CD4-positive, alpha-beta T cell (primary cell): ENCODE data around the gene TPCN2. TPM values are rescaled to one million over a fixed set of nuclear protein-coding genes. Genes with fewer than 3 reads are reported as not detected.

Experiments used
- ATAC-seq: fragments of 200-7000 bp; cut with Tn5 transposase; one replicate; pipeline ENCODE4 v1.10.0; 2022; ENCODE audit warnings: mild to moderate bottlenecking; ENCODE audit not compliant: poor library complexity
- CTCF ChIA-PET: fragments of 350-600 bp; sonication (Branson Sonifier 250); formaldehyde crosslinking; loops from one replicate; lab custom pipeline; 2021; ENCODE audit warnings: antibody characterized with exemption, inconsistent platforms; lab: Charles Lee
- POLR2A ChIA-PET: fragments of 350-600 bp; sonication (Branson Sonifier 250); formaldehyde crosslinking; loops from one replicate; lab custom pipeline; 2021; ENCODE audit warnings: antibody characterized with exemption, inconsistent platforms; lab: Charles Lee
- DNase-seq, 14 experiments: peaks; one replicate each; pipeline ENCODE4 v3.0.0-alpha.2; 2013 to 2020; ENCODE audit warnings: mixed read lengths in 2 of 14
- H3K27ac ChIP-seq, 2 donors: one replicate each; pipeline versions ENCODE4 v1.5.1 to v1.7.0; 2013; ENCODE audit warnings: low read length in 2 of 2, low read depth in 1 of 2, mild to moderate bottlenecking in 1 of 2
- H3K27me3 ChIP-seq, 2 experiments: 1 replicate in 1 of 2; 2 replicates in 1 of 2; pipeline versions ENCODE4 v1.6.1 to v1.7.0; 2013; ENCODE audit warnings: low read length in 2 of 2, control low read depth in 1 of 2, mild to moderate bottlenecking in 1 of 2, moderate library complexity in 1 of 2; ENCODE audit not compliant: insufficient read depth in 2 of 2, control insufficient read depth in 1 of 2
- H3K36me3 ChIP-seq: one replicate; pipeline ENCODE4 v1.6.1; 2013; ENCODE audit warnings: low read length, control low read depth; ENCODE audit not compliant: insufficient read depth
- H3K4me1 ChIP-seq: one replicate; pipeline ENCODE4 v1.6.1; 2013; ENCODE audit warnings: low read length, control low read depth; ENCODE audit not compliant: insufficient read depth
- H3K4me3 ChIP-seq: one replicate; pipeline ENCODE4 v1.5.1; 2013; ENCODE audit warnings: mild to moderate bottlenecking, low read length, moderate library complexity
- H3K9me3 ChIP-seq, 2 experiments: 1 replicate in 1 of 2; 2 replicates in 1 of 2; pipeline versions ENCODE4 v1.6.1 to v1.7.0; 2013; ENCODE audit warnings: low read length in 2 of 2, mild to moderate bottlenecking in 2 of 2, control low read depth in 1 of 2, moderate library complexity in 1 of 2; ENCODE audit not compliant: control insufficient read depth in 1 of 2, insufficient read depth in 1 of 2
- H3K27ac Mint-ChIP-seq: one replicate; pipeline ENCODE4 v1.8.0; 2020; ENCODE audit warnings: mixed read lengths
- H3K27me3 Mint-ChIP-seq: one replicate; pipeline ENCODE4 v1.8.0; 2021; ENCODE audit warnings: mixed read lengths
- H3K36me3 Mint-ChIP-seq: one replicate; pipeline ENCODE4 v1.8.0; 2021; ENCODE audit warnings: low read depth, mixed read lengths
- H3K4me1 Mint-ChIP-seq: one replicate; pipeline ENCODE4 v1.8.0; 2021; ENCODE audit warnings: low read depth, mixed read lengths
- H3K4me3 Mint-ChIP-seq: one replicate; pipeline ENCODE4 v1.8.0; 2020; ENCODE audit warnings: mild to moderate bottlenecking, mixed read lengths
- H3K9me3 Mint-ChIP-seq: one replicate; pipeline ENCODE4 v1.8.0; 2020; ENCODE audit warnings: mixed read lengths
- CTCF ChIP-seq: fragments of 200-600 bp; IDR thresholded peaks from one replicate; pipeline ENCODE4 v1.8.0; 2022; ENCODE audit warnings: antibody characterized with exemption, mild to moderate bottlenecking
- intact Hi-C, 2 experiments: fragments of 100-400 bp; cut with DNase I in 1 of 2; cut with micrococcal nuclease in 1 of 2; formaldehyde crosslinking; loops; one replicate each; pipeline versions ENCODE4 v1.15.1 to v1.9.0; 2023 to 2025; cut with DNase I, micrococcal nuclease
- total RNA-seq, 174 experiments: library from RNA in 2 of 174; stranded (reverse) in 2 of 174; gene quantifications; one replicate each; pipeline ENCODE4 v1.2.3 and lab custom pipeline; 2021 to 2026

Gene TPCN2
- total RNA-seq, 2 experiments from 2014 or later, result 10.2 to 11.5 TPM

- Mint-ChIP-seq H3K27me3 (no peaks in the 10 kb centered on the region), H3K27ac (no peak overlapping the region), H3K4me1 (peaks cover 17% of the 10 kb centered on the region), H3K9me3 (no peaks in the 10 kb centered on the region), H3K4me3 (no peak overlapping the region), H3K36me3 (peaks cover 7% of the 10 kb centered on the region)
- Histone ChIP-seq H3K4me3 (no peak overlapping the region), H3K36me3 (peaks cover 13% of the 10 kb centered on the region), H3K4me1 (peaks cover 35% of the 10 kb centered on the region), H3K27ac (no peak overlapping the region), H3K9me3 (no peaks in the 10 kb centered on the region), H3K27me3 (no peaks in the 10 kb centered on the region)
- intact Hi-C loops, result loop anchor here in 1 of 2 experiments (10.0 kb wide), 1 partner anchor 1151 kb away; the partner anchor contains the start of gene FADD
- no peak for ATAC-seq
- CTCF ChIA-PET, result no interaction called here
- TF ChIP-seq CTCF, result no peak
- DNase-seq, result no peak
- POLR2A ChIA-PET, result no interaction called here
Observed at GRCh38 chr11:69053546-69054396, 5.0 kb downstream of the TPCN2 start.

- ChIA-PET POLR2A (no interaction called here), CTCF (no interaction called here)
- H3K27me3 ChIP-seq, result no peaks in the 10 kb centered on the region
- intact Hi-C loops, result loop anchor here in 1 of 2 experiments (10.0 kb wide), 1 partner anchor 1150 kb away; the partner anchor contains the start of gene FADD
- no peak for TF ChIP-seq CTCF
- H3K27me3 Mint-ChIP-seq, result no peaks in the 10 kb centered on the region
- ATAC-seq, result no peak
- H3K4me1 ChIP-seq, result peaks cover 30% of the 10 kb centered on the region
- peaks cover 13% of the 10 kb centered on the region for H3K36me3 ChIP-seq
- no peaks in the 10 kb centered on the region for H3K9me3 Mint-ChIP-seq
- H3K4me3 Mint-ChIP-seq, result no peak overlapping the region
- no peak overlapping the region for H3K27ac Mint-ChIP-seq
- no peak overlapping the region for H3K27ac ChIP-seq
- no peak for DNase-seq
- peaks cover 7% of the 10 kb centered on the region for H3K36me3 Mint-ChIP-seq
- peaks cover 16% of the 10 kb centered on the region for H3K4me1 Mint-ChIP-seq
- H3K9me3 ChIP-seq, result no peaks in the 10 kb centered on the region
- no peak overlapping the region for H3K4me3 ChIP-seq
Observed at GRCh38 chr11:69054397-69055211, 5.9 kb downstream of the TPCN2 start.

- H3K4me3 ChIP-seq, result no peak overlapping the region
- H3K27me3 ChIP-seq, result no peaks in the 10 kb centered on the region
- POLR2A ChIA-PET, result no interaction called here
- intact Hi-C loops, result loop anchor here in 1 of 2 experiments (10.0 kb wide), 1 partner anchor 1150 kb away; the partner anchor contains the start of gene FADD
- ATAC-seq (no peak), DNase-seq (no peak)
- H3K4me1 ChIP-seq, result peaks cover 24% of the 10 kb centered on the region
- no peaks in the 10 kb centered on the region for H3K27me3 Mint-ChIP-seq
- H3K27ac Mint-ChIP-seq, result no peak overlapping the region
- no peaks in the 10 kb centered on the region for H3K9me3 ChIP-seq
- TF ChIP-seq CTCF, result no peak
- CTCF ChIA-PET, result no interaction called here
- no peak overlapping the region for H3K27ac ChIP-seq
- no peak overlapping the region for H3K4me3 Mint-ChIP-seq
- peaks cover 12% of the 10 kb centered on the region for H3K4me1 Mint-ChIP-seq
- no peaks in the 10 kb centered on the region for H3K9me3 Mint-ChIP-seq
- peaks cover 13% of the 10 kb centered on the region for H3K36me3 ChIP-seq
- peaks cover 7% of the 10 kb centered on the region for H3K36me3 Mint-ChIP-seq
Observed at GRCh38 chr11:69055212-69055586, 6.5 kb downstream of the TPCN2 start.
